Activated naive CD4-positive, alpha-beta T cell treated with anti-CD3 and anti-CD28 coated beads for 36 hours (primary cell): ENCODE data around the gene NRG3. TPM values are rescaled to one million over a fixed set of nuclear protein-coding genes. Genes with fewer than 3 reads are reported as not detected.
"Not testable (repeated sequence)": the region's sequence is repeated elsewhere in the genome, so short reads cannot be mapped to it uniquely, and the experiment has no call there.

ENCODE experiments used
- CTCF ChIA-PET: fragments of 350-600 bp; sonication (Branson Sonifier 250); formaldehyde crosslinking; loops from one replicate; lab custom pipeline; 2021; ENCODE audit warnings: antibody characterized with exemption; lab: Charles Lee
- DNase-seq: peaks from one replicate; pipeline ENCODE4 v3.0.0-alpha.2; 2020
- H3K27ac Mint-ChIP-seq: one replicate; pipeline ENCODE4 v1.8.0; 2021; ENCODE audit warnings: mild to moderate bottlenecking, mixed read lengths
- H3K27me3 Mint-ChIP-seq: one replicate; pipeline ENCODE4 v1.8.0; 2021; ENCODE audit warnings: low read depth, mixed read lengths
- H3K36me3 Mint-ChIP-seq: one replicate; pipeline ENCODE4 v1.8.0; 2021; ENCODE audit warnings: low read depth, mixed read lengths
- H3K4me1 Mint-ChIP-seq: one replicate; pipeline ENCODE4 v1.8.0; 2021; ENCODE audit warnings: low read depth, mixed read lengths
- H3K4me3 Mint-ChIP-seq: one replicate; pipeline ENCODE4 v1.8.0; 2021; ENCODE audit warnings: mild to moderate bottlenecking, moderate library complexity, mixed read lengths
- H3K9me3 Mint-ChIP-seq: one replicate; pipeline ENCODE4 v1.8.0; 2021; ENCODE audit warnings: mixed read lengths
- intact Hi-C: fragments of 100-400 bp; cut with micrococcal nuclease; formaldehyde crosslinking; loops from one replicate; pipeline ENCODE4 v1.15.1; 2023
- total RNA-seq, 2 experiments: library from RNA; stranded (reverse); gene quantifications; one replicate each; pipeline ENCODE4 v1.2.3, GENCODE V29; 2021

NRG3 gene
- total RNA-seq, 2 experiments from 2014 or later, result not detected

DNA sequence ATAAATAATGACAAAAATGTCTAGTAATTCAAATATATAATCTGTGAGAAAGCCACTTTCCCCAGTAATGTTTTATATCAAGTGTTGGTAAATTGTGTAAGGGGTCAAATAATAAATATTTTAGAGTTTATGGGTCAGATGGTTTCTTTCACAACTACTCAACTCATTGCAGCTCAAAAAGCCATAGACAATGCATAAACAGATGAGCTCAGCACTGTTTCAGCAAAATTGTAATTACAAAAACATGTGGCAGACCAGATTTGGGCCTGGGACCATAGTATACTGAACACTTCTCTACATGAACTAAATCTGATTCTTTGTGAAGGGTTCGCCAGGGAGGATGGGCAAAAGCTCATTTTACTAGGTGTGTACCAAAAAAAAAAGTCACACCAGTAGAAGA, 460.8 kb downstream of the NRG3 start:
- no peak overlapping the region for H3K27ac Mint-ChIP-seq

DNA sequence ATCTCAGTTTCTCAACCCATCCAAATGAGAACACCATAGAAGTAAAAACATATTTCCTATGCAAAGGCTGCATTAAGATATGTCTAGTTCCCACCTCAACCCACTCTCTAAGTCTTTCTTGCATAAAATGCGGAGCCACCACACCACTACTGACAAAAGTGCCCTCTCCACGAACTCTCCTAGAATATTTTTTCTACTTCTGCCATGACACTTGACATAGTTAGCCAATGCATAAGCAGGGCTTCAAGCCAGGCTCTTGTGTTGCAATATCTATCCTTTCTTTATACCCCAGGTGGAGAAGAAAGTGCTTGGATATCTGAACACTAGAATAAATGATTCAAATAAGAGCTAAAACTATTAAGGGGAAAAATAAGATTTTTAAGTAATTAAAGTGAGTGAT, 465.2 kb downstream of the NRG3 start:
- intact Hi-C loops, result no loop called here
- no peak for DNase-seq
- Mint-ChIP-seq H3K27ac (no peak overlapping the region), H3K27me3 (no peaks in the 10 kb centered on the region), H3K4me1 (no peaks in the 10 kb centered on the region), H3K9me3 (peaks cover 4% of the 10 kb centered on the region), H3K36me3 (no peaks in the 10 kb centered on the region), H3K4me3 (no peak overlapping the region)
- CTCF ChIA-PET, result no interaction called here

More for the DNA sequence above, 460.8 kb downstream of the NRG3 start:
- CTCF ChIA-PET, result no interaction called here
- intact Hi-C loops, result no loop called here
- no peaks in the 10 kb centered on the region for H3K36me3 Mint-ChIP-seq
- no peaks in the 10 kb centered on the region for H3K4me1 Mint-ChIP-seq
- H3K27me3 Mint-ChIP-seq, result no peaks in the 10 kb centered on the region
- H3K4me3 Mint-ChIP-seq, result no peak overlapping the region
- H3K9me3 Mint-ChIP-seq, result peaks cover 7% of the 10 kb centered on the region
- no peak for DNase-seq

DNA sequence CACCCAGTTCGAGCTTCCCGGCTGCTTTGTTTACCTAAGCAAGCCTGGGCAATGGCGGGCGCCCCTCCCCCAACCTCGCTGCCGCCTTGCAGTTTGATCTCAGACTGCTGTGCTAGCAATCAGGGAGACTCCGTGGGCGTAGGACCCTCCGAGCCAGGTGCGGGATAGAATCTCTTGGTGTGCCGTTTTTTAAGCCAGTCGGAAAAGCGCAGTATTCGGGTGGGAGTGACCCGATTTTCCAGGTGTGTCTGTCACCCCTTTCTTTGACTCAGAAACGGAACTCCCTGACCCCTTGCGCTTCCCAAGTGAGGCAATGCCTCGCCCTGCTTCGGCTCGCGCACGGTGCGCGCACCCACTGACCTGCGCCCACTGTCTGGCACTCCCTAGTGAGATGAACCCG, 474.6 kb downstream of the NRG3 start:
- DNase-seq, H3K9me3 Mint-ChIP-seq, H3K4me3 Mint-ChIP-seq, H3K27me3 Mint-ChIP-seq, H3K4me1 Mint-ChIP-seq, intact Hi-C loops, H3K36me3 Mint-ChIP-seq, CTCF ChIA-PET, H3K27ac Mint-ChIP-seq: not testable (repeated sequence)

DNA sequence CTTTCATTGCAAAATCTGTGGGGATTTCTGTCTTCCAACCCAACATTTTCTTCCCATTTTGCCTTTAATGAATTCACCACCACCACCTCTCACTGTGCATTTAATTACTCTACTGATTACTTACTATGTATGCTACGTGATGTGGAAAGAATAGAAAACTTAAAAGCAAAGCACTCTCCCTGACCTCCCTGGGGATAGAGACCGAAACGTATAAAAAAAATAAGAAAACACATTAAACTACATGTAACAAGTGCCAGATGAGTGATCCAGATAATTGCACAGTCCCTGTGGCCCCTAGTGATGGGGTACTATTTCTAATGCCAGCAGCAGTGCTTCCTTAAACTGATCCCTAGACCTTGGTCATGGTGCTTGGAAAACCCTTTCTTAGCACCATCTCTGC, 478.4 kb downstream of the NRG3 start:
- CTCF ChIA-PET, result no interaction called here
- H3K4me1 Mint-ChIP-seq, result no peaks in the 10 kb centered on the region
- no peak overlapping the region for H3K27ac Mint-ChIP-seq
- intact Hi-C loops, result no loop called here
- H3K36me3 Mint-ChIP-seq, result no peaks in the 10 kb centered on the region
- H3K27me3 Mint-ChIP-seq, result no peaks in the 10 kb centered on the region
- H3K9me3 Mint-ChIP-seq, result peaks cover 2% of the 10 kb centered on the region
- no peak for DNase-seq
- H3K4me3 Mint-ChIP-seq, result no peak overlapping the region

DNA sequence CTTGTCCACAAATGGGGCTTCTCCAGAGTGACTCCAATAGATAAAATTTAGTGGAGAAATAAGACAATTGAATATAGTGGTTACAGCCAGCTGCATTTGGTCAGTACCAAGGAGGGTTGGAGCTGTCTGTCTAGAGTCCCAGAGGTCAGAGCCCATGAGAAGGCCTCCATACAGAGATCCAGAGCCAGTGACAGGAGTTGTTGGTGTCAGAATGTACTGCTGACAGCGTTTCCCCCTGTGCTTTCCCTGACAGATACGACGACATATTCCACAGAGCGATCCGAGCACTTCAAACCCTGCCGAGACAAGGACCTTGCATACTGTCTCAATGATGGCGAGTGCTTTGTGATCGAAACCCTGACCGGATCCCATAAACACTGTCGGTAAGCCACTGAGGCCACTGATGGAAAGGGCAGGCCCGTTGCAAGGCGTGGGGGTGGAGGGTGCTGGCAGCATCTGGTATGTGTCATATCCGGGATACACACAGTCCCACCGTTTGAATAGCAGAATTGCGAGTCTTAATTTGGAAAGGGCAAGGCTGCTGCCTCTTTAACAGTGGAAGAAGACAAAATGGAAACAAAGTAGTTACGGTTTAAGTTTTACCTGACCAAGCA, 483.6 kb downstream of the NRG3 start:
- Mint-ChIP-seq H3K27ac (no peak overlapping the region), H3K4me1 (no peaks in the 10 kb centered on the region), H3K9me3 (peaks cover 2% of the 10 kb centered on the region), H3K4me3 (no peak overlapping the region), H3K27me3 (no peaks in the 10 kb centered on the region), H3K36me3 (no peaks in the 10 kb centered on the region)
- DNase-seq, result no peak
- intact Hi-C loops, result no loop called here
- CTCF ChIA-PET, result interaction anchor here (0.7 kb wide), 1 partner anchor 321 kb away, joined by 3 read pairs; no protein-coding TSS in a partner anchor

DNA sequence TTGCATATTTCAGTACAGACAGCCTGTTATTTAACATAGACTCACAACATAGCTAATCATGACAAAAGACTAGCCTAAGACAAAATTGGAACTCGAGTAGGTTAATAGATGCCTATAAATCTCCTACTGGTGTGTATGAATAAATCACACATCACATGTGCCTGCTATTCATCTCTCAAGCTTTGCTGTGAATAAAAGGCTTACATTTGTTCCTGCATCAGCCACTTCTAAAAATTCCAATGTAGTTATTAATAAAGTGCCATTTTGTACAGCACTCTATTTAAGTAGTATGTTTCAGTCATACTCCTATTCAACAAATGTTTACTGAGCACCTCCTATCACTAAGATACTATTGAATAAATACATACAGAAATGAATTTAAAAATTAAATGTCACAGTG, 486.3 kb downstream of the NRG3 start:
- H3K27me3 Mint-ChIP-seq, result no peaks in the 10 kb centered on the region
- intact Hi-C loops, result no loop called here
- no peak overlapping the region for H3K27ac Mint-ChIP-seq
- CTCF ChIA-PET, result interaction anchor here (0.5 kb wide), 1 partner anchor 245 kb away, joined by 3 read pairs; no protein-coding TSS in a partner anchor
- H3K9me3 Mint-ChIP-seq, result no peaks in the 10 kb centered on the region
- no peaks in the 10 kb centered on the region for H3K36me3 Mint-ChIP-seq
- DNase-seq, result no peak
- H3K4me1 Mint-ChIP-seq, result no peaks in the 10 kb centered on the region
- H3K4me3 Mint-ChIP-seq, result no peak overlapping the region

DNA sequence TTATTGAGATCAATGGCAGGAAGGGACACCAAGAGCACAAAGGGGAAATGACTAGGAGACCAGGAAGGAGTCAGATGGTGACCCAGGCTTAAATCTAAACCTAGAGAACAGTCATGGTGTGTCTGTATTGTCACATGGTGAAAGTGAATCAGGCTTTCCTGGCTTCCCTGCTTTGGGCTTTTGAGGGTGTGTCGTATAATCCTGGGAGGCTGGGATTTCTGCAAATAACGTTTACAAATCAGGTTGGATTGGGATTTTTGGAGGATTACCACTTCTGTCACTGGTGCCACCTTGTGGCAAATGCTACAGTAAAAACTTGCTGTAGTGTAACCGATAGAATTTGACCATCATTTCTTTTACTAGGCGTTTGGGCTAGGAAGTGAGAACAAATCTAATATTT, 502.6 kb downstream of the NRG3 start:
- H3K36me3 Mint-ChIP-seq, result no peaks in the 10 kb centered on the region
- no peak overlapping the region for H3K27ac Mint-ChIP-seq
- peaks cover 4% of the 10 kb centered on the region for H3K9me3 Mint-ChIP-seq
- CTCF ChIA-PET, result no interaction called here
- no peak overlapping the region for H3K4me3 Mint-ChIP-seq
- H3K4me1 Mint-ChIP-seq, result no peaks in the 10 kb centered on the region
- no peak for DNase-seq
- intact Hi-C loops, result no loop called here
- H3K27me3 Mint-ChIP-seq, result no peaks in the 10 kb centered on the region

DNA sequence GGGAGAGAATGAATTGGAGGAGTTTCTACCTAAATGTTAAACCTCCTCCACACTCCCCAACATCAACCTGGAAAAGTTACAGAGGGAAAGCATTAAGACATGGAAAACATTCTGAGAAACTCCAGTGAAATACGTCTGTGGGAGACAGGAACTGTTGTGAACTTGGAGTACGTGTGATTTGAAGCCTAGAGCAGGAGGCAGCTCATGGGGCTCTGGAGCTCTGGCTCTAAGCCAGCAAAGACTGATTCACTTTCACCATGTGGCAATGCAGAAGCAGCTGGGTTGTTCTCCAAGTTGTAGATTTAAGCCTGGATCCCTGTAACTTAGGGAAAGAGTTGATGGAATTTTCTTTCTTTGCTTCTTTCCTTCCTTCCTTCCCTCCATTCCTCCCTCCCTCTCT, 503.2 kb downstream of the NRG3 start:
- intact Hi-C loops, result no loop called here
- DNase-seq, result no peak
- Mint-ChIP-seq H3K27me3 (no peaks in the 10 kb centered on the region), H3K4me1 (no peaks in the 10 kb centered on the region), H3K4me3 (no peak overlapping the region), H3K9me3 (peaks cover 4% of the 10 kb centered on the region), H3K27ac (no peak overlapping the region), H3K36me3 (no peaks in the 10 kb centered on the region)
- CTCF ChIA-PET, result no interaction called here

DNA sequence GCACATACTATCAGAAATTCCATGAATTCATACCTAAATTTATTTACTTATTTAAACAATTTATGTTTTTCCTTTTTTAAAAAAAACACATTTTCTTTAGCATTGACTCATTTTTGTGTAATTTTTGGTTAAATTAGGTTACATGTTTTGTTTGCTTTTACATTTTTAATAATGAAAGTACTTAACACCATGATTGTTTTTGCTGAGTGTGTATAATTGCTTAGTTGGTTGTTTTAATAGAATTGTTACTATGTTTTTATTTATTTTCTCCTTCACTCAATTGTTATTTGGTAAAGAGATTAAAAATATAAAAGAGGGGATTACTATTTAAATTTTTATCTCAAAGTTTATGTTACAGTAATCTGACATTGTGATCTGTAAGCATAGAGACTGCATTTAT, 508.4 kb downstream of the NRG3 start:
- Mint-ChIP-seq H3K36me3 (no peaks in the 10 kb centered on the region), H3K27me3 (no peaks in the 10 kb centered on the region), H3K9me3 (peaks cover 2% of the 10 kb centered on the region), H3K4me3 (no peak overlapping the region), H3K4me1 (no peaks in the 10 kb centered on the region), H3K27ac (no peak overlapping the region)
- intact Hi-C loops, result no loop called here
- CTCF ChIA-PET, result no interaction called here
- DNase-seq, result no peak

DNA sequence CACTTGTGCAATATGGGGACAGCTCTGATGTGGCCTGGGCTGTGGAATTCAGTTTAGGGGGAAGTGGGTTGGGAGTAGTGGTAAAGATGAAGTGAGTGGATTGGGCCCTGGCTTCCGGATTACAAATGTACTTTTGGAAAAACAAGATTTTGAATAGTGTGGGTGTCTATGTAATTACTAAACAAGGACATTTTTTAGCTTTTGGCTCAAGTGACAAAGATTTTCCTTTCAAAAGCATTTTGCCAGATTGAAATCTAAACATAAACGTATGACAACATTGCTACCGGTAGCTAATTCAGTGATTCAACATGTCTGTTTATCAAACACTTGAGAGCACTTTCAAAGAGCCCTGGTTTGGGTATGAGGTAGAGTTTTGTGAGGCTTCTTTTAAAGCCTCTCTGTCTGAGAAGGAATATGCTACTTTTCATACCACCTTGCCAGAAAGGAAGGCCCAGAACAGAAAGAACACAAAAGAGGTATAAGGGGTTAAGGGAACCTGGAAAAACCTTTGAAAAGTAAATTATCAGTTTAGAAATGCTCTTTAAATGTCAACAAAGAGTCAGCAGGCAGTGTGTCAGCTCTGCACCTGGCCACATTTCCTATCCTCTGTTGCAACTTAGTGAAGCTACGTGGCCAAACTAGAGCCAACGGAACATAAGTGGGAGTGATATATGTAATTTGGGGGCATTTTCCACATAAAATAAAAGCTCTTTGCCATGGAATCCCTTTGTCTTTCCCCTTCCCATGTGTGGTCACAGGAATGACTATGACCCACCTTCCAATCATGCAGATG, 516.1 kb downstream of the NRG3 start:
- no peak for DNase-seq
- intact Hi-C loops, result no loop called here
- Mint-ChIP-seq H3K36me3 (no peaks in the 10 kb centered on the region), H3K27me3 (no peaks in the 10 kb centered on the region), H3K9me3 (no peaks in the 10 kb centered on the region), H3K4me3 (no peak overlapping the region), H3K27ac (no peak overlapping the region), H3K4me1 (no peaks in the 10 kb centered on the region)
- CTCF ChIA-PET, result no interaction called here

DNA sequence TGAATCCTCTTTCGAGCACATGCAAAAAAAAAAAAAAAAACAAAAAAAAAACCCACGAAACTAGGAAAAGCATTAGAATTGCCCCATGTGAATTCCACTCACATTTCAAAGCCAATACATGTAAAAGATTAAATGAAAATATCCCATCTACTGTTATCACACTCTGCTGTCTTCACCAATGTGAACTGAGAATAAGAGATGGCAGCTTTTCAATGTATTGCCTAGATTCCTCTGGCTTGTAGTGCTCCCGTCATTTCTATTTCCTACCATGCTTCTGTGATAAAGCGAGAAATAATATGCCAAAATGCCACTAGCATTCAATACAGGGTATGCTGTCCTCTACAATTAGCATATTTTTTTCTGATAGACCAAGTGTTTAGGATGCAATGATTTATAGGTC, 517.0 kb downstream of the NRG3 start:
- intact Hi-C loops, result no loop called here
- Mint-ChIP-seq H3K9me3 (peaks cover 1% of the 10 kb centered on the region), H3K4me1 (no peaks in the 10 kb centered on the region), H3K27me3 (no peaks in the 10 kb centered on the region), H3K4me3 (no peak overlapping the region), H3K36me3 (no peaks in the 10 kb centered on the region), H3K27ac (no peak overlapping the region)
- CTCF ChIA-PET, result no interaction called here
- no peak for DNase-seq

DNA sequence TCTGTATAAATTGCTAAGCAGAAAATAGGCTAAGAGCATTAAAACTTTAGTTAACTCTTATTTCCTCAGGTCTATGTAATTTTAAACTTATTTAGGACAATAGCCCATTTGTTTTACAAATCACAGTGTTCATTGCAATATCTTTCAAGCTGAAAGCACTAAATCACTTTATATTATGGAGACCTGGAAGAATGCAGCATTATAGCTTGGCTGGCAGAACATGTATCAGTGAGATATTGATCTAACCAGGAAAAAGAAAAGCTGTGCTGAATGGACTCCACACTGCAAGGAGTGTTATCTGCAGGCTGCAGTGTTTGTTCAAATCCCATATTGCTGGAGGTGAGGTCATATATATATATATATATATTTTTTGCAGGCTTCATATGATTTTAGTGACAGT, 517.5 kb downstream of the NRG3 start:
- H3K27ac Mint-ChIP-seq, result no peak overlapping the region
- peaks cover 3% of the 10 kb centered on the region for H3K9me3 Mint-ChIP-seq
- CTCF ChIA-PET, result no interaction called here
- intact Hi-C loops, result no loop called here
- H3K4me1 Mint-ChIP-seq, result no peaks in the 10 kb centered on the region
- no peaks in the 10 kb centered on the region for H3K36me3 Mint-ChIP-seq
- H3K4me3 Mint-ChIP-seq, result no peak overlapping the region
- H3K27me3 Mint-ChIP-seq, result no peaks in the 10 kb centered on the region
- DNase-seq, result no peak

DNA sequence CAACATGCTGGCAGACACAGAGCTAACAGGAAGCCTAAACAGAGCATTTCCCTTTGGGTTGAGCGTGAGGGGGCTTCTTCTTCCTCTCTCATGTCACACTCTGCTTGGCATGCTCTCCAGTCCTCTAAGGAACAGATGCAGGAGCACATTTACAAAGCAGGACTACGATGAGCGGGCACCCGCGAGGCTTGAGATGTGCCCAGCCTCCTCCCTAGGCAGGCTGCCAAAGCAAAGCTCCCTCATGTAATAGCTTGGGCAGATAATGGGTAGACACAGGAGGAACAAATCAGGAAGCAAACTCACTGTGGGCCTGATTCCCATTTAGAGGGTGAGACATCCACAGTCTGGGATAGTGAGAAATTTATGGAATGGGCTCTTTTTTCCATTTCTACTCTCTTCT, 519.1 kb downstream of the NRG3 start:
- DNase-seq, result no peak
- H3K4me1 Mint-ChIP-seq, result no peaks in the 10 kb centered on the region
- no peaks in the 10 kb centered on the region for H3K27me3 Mint-ChIP-seq
- CTCF ChIA-PET, result interaction anchor here (0.6 kb wide), 1 partner anchor 1688 kb away, joined by 3 read pairs; no protein-coding TSS in a partner anchor
- peaks cover 3% of the 10 kb centered on the region for H3K9me3 Mint-ChIP-seq
- no peak overlapping the region for H3K27ac Mint-ChIP-seq
- intact Hi-C loops, result no loop called here
- no peak overlapping the region for H3K4me3 Mint-ChIP-seq
- no peaks in the 10 kb centered on the region for H3K36me3 Mint-ChIP-seq
